GM20000 (cell line): ENCODE measurements around the gene GPR160.
"Not testable (repeated sequence)": the region's sequence is repeated elsewhere in the genome, so short reads cannot be mapped to it uniquely, and the experiment has no call there.

Experiments used
- DNase-seq: peaks from one replicate; pipeline ENCODE4 v3.0.0; 2012; ENCODE audit warnings: low spot score
- TF ChIP-seq, protein P1 (sequence below): IDR thresholded peaks from 2 replicates; pipeline ENCODE4 v1.5.1; 2012; ENCODE audit warnings: mild to moderate bottlenecking, control low read depth; ENCODE audit errors: extremely low read depth, missing control alignments

Gene GPR160

DNA sequence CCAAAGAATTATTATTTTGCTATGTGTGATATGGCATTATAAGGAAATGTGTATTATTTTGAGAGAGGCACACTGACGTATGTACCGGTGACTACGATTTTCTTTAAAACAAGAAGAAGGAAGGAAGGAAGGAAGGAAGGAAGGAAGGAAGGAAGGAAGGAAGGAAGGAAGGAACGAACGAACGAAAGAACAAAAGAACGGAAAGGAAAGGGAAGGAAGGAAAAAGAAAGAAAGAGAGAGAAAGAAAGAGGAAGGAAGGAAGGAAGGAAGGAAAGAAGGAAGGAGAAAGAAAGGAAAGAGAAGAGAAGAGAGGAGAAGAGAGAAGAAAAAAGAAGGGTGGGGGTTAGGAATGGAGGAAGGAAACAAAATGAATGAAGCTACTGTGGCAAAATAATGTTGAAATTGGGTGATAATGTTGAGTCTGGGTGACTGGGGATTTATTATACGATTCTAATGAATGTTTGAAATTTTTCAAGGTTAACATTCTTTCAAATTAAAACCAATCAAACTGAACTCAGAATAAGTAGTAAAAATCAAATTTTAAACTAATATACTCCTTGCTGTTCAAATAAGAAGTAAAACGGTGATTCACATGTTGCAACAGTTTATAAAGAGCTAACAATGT is 73.5 kb downstream of the GPR160 start:
- DNase-seq: no peak
- TF ChIP-seq, protein P1, sequence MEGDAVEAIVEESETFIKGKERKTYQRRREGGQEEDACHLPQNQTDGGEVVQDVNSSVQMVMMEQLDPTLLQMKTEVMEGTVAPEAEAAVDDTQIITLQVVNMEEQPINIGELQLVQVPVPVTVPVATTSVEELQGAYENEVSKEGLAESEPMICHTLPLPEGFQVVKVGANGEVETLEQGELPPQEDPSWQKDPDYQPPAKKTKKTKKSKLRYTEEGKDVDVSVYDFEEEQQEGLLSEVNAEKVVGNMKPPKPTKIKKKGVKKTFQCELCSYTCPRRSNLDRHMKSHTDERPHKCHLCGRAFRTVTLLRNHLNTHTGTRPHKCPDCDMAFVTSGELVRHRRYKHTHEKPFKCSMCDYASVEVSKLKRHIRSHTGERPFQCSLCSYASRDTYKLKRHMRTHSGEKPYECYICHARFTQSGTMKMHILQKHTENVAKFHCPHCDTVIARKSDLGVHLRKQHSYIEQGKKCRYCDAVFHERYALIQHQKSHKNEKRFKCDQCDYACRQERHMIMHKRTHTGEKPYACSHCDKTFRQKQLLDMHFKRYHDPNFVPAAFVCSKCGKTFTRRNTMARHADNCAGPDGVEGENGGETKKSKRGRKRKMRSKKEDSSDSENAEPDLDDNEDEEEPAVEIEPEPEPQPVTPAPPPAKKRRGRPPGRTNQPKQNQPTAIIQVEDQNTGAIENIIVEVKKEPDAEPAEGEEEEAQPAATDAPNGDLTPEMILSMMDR: no peak

DNA sequence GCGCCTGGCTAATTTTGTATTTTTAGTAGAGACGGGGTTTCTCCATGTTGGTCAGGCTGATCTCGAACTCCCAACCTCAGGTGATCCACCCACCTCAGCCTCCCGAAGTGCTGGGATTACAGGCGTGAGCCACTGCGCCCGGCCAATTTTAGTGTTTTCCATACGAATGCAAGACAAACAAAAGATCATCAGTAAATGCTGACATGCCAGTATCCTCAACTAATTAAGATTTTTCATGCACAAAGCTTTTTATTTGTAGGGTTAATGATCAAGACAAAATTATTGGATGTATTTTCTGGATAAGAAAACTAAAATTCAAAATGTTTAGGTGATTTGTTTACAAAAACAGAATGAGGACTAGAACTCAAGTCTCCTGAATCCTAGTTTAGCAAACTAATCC is 76.4 kb downstream of the GPR160 start:
- not testable (repeated sequence) for DNase-seq

DNA sequence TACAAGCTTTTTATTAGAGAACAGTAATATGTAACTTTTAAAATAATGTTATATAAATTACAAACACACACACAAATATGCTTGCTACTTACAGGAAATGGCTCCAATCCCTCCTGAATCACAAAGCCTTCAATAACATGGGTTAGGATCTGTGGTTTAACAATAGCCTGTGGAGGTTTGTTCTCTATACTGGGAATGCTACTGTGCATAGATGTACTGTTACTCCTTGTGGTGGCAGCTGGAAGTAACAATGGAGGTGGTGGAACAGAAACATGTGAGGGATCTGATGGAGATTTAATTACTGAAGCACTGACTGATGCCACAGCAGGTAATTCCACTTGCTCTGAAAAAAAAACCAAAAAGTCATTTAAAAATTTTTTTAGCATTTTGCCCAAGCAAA is 79.3 kb downstream of the GPR160 start:
- TF ChIP-seq, protein P1: no peak
- DNase-seq: no peak

DNA sequence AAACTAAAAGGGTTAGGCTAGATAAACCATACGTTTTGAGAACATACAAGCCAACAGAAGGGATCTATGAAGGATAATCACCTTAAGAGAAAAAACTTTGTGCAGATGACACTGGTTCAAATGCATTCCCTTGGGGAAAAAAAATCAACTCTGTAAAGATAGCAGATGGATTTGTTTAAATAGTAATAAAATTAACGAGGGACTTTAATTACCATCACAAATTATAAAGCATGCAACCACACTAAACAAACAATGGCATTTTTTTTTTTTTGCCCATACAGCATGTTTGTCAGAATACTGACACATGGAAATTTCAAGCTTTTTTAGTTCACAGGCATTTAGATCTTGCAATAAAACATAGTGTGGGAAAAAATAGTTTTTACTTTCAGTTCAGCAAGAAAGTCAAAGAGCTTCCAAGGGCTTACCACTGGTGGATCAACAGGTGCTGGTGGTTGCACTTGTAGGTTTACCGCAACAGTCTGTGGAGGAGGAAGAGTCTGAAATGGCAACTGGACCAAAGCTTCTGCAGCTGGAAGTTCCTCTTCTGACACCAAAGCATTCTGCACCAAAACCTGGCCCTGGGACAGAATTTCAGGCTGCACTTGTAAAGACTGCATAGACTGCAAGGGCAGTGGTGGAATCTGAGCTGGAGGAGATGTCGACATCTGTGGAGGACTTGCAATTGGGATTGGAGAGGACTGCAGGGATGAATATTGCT is 90.6 kb downstream of the GPR160 start:
- peak; percentile 50 for DNase-seq
- TF ChIP-seq, protein P1: no peak

DNA sequence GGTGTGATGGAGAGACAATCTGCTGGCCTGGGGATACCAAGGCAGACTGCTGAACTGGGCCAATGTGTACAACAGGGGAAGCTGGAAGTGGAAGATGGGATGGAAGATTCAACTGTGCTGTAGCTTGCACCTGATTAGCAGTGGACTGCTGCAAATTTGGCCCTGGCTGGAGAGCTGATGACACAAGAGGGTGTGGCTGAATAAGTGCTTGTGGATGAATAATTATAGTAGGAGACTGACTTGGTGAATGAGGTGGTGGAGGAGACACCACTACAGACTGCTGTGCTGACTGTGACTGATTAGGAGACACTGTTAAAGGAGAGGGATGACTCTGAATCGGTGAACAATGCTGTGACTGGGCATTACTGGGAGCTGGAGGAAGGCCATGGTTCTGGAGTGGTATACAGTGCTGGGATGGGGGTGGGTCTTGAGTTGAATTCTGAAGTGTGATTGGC is 91.2 kb downstream of the GPR160 start:
- DNase-seq: peak; percentile 32
- TF ChIP-seq, protein P1: no peak

DNA sequence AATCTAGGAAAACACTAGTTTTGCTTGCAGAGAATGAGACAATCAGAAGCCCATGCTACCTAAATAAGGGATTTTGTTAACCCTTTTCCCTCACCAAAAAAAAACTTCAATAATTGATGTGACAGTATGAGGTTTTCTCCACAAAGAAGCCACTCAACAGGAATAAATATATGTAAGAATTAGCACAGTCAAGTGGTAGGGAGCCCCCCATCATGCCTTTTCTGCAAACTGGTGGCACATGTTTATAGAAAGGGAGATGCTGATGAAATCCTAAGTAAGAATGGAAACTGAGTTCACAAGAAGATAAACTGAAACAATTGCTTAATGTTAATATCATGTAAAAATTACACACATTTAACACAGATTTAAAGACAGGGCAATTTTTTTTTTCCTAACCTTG is 92.7 kb downstream of the GPR160 start:
- TF ChIP-seq, protein P1: no peak
- DNase-seq: no peak

DNA sequence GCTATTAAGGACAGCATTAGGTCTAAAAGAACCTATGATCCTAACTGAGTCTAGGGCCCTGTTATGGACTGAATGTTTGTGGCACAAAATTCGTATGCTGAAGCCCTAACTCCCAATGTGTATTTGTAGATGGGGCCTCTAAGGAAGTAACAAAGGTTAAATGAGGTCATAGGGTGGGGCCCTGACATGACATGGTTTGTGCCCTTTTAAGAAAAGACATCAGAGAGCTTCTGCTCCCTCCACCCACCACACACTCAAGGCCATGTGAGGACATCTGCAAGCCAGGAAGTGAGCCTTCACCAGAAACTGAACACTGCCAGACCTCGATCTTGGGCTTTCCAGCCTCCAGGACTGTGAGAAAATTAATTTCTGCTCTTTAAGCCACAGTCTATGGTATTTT is 94.5 kb downstream of the GPR160 start:
- no peak for DNase-seq
- TF ChIP-seq, protein P1: no peak
